ENCODE data around the gene DNAH14. TPM values are rescaled to one million over a fixed set of nuclear protein-coding genes. Genes with fewer than 3 reads are reported as not detected.
"Not testable (repeated sequence)": the region's sequence is repeated elsewhere in the genome, so short reads cannot be mapped to it uniquely, and the experiment has no call there.

Gene DNAH14
- total RNA-seq = 13.7 and 17.0 TPM in 2 replicates

DNA sequence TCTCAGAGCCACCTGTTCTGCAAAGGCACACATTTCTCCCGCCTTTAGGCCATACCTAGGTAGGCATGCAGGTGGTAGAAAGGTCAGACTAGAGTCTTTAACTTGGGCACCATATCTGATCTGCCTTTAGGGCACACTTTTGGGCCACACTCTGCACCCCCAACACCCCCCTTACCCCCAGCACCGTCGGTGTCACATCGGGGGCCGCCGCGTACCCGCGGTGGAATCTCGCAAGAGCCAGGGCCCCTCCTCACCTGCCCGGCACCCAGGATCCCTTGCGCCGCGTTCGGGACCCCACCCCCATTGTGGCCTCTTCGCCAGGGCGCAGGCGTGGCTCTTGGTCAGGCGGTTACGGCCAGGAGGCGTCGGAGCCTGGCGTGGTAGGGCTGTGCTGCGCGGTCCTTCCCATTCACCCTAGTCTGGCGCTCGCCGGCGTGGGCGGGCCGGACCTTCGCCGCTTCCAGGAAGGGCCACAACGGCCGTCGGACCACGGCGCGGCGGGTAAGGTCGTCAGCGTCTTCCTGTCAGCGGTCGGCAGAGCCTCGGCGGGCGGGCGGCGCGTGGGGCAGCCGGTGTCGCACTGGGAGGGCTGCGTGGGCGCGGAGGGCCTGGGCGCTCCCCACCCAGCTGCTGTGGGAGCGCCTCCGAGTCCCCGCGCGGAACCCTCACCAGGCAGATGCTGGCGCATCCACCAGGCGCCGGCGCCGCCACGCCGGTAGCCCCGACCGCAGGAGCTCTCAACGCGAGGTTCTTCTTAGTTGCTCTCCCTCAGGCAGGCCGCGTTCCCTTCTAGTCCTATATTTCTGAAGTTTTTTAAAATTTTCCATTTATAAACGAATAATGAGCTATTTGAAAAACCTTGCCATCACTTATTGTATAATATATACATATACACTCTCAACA lies at the start of gene DNAH14:
Gene DNAH14, plus strand, starts transcription at position 341 of the 903 bp plus-strand sequence. CDS start 23,028 bp downstream, outside the sequence.
- DNase-seq (ENCODE audit: extremely low read depth, low read depth, low spot score) = peak; percentile 10

DNA sequence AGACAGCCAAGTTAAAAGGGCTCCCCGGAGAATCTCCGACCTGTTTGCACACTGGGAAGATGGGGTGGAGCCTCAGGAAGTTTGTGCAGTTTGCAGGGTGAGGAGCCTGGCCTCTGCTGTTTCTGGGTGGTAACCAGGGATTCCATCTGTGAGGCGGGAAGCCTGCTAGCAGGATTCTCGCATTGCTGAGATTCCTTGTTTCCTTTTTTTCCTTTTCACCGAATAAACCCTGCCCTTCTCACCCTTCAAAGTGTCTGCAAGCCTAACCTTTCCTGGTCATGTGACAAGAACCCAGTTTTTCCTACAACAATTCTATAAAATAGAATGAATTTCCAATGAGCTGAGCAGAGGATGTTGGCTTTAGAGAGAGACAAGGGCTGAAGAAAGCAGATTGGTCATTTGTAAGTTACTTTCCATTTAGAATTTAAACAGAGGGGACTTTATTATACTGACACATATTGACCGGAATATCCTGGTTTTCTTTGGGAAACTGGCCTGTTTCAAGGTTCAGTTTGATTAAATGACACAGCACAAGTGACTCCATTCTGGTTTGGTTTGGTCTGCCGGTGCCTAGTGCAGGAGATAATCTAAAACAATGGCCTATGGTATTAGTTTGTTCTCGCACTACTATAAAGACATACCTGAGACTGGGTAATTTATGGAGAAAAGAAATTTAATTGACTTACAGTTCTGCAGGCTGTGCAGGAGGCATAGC lies 48.7 kb upstream of the DNAH14 start:
- no peak for DNase-seq (ENCODE audit: extremely low read depth, low read depth, low spot score)

GRCh38 chr1:224881308-224881692 lies 48.2 kb upstream of the DNAH14 start:
- DNase-seq (ENCODE audit: extremely low read depth, low read depth, low spot score) = not testable (repeated sequence)

DNA sequence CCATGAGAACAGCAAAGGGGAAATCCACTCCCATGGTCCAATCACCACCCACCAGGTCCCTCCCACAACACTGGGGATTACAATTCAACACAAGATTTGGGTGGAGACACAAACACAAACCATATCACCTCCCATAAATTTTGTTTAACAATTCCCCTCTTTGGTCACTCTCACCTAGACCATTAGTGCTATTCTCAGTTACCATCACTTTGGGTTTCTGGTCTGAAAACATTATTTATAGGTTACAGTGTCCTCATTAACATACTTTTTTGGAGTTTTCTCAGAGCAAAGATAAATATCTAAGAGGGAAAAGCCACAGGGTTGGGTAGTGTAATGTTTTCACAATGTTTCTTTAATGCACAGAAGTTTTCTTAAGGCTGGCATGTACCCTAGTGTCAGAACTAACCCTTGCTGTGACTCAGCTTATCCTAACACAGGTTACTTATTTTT lies 47.7 kb upstream of the DNAH14 start:
- no peak for DNase-seq (ENCODE audit: extremely low read depth, low read depth, low spot score)

- no peak for DNase-seq (ENCODE audit: extremely low read depth, low read depth, low spot score)
These were observed 47.2 kb upstream of the DNAH14 start for GRCh38 chr1:224882264-224882663.

- DNase-seq (ENCODE audit: extremely low read depth, low read depth, low spot score) = no peak
These were observed 46.4 kb upstream of the DNAH14 start for GRCh38 chr1:224883091-224883490.

- no peak for DNase-seq (ENCODE audit: extremely low read depth, low read depth, low spot score)
These were observed 45.1 kb upstream of the DNAH14 start for GRCh38 chr1:224884361-224884801.

- not testable (repeated sequence) for DNase-seq (ENCODE audit: extremely low read depth, low read depth, low spot score)
These were observed 44.1 kb upstream of the DNAH14 start for GRCh38 chr1:224885376-224885775.

DNA sequence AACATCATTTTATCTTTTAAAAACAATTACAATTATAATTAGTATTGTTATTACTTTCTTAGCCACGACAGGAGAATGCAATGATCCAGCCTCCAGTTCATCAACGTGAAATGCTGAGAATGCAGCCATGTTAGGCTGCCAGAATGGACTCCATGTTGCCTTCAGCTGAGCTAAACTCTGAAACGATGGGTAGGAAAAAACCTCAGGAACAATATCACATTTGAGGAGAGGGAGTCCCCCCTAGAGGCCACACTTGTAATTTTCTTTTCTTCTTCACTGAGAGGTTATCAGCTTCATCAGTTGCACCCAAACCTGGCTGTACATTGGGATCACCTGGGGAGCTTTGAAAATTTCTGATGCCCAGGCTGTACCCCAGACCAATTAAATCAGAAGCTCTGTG lies 34.6 kb upstream of the DNAH14 start:
- no peak for DNase-seq (ENCODE audit: extremely low read depth, low read depth, low spot score)

DNA sequence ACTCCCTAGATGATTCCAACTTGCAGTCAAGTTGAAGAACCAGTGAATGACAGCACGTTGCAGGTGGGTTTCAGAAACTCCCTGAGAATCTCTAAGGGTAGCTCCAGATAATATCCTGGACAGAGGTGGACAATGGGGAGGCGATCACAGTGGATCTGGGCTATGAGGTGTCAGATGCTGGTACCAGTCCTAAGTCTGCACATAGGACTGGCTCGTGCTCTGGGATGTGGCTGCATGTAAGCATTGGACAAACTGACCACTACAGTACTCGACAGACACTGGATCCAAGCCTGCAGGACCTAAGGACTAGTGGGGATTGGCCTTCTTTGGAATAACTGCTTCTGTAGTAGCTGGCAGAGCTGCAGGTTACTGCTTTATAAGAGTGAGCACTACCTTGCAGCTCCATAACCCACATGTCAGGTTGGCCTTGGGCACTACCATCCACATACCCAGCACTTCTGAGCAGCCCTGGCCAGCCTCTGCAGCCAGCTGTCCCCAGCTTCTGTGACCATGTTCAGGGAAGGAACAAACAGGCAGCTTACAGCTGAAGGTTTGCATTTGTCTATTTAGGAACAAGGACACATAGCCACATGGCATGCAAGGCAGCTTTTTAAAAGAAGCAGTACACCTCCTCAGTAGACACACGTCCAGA lies 33.2 kb upstream of the DNAH14 start:
- no peak for DNase-seq (ENCODE audit: extremely low read depth, low read depth, low spot score)

GRCh38 chr1:224897529-224898327 lies 31.7 kb upstream of the DNAH14 start:
- DNase-seq (ENCODE audit: extremely low read depth, low read depth, low spot score) = no peak

GRCh38 chr1:224898937-224899336 lies 30.5 kb upstream of the DNAH14 start:
- no peak for DNase-seq (ENCODE audit: extremely low read depth, low read depth, low spot score)

GRCh38 chr1:224900062-224900630 lies 29.3 kb upstream of the DNAH14 start:
- no peak for DNase-seq (ENCODE audit: extremely low read depth, low read depth, low spot score)

- no peak for DNase-seq (ENCODE audit: extremely low read depth, low read depth, low spot score)
These were observed 28.2 kb upstream of the DNAH14 start for GRCh38 chr1:224901087-224901810.

DNA sequence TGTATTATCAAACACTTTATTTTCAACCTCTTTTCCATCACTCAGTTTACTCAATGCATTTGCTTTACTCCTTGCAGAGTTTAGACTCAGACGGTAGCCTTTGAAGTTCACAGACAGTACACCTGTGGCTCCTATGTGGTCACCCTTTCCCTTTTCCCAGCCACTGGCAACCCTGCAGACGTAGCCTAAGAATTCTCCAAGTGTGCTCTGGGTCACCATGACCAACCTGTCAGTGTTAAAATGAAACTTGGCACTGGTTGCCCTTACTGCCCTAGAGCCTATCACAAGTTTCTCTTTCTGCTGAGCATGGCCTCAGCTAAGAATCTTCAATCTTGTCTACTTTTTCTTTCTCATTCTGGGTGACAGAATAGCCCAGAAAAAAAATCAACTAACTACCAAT lies 25.5 kb upstream of the DNAH14 start:
- no peak for DNase-seq (ENCODE audit: extremely low read depth, low read depth, low spot score)

DNA sequence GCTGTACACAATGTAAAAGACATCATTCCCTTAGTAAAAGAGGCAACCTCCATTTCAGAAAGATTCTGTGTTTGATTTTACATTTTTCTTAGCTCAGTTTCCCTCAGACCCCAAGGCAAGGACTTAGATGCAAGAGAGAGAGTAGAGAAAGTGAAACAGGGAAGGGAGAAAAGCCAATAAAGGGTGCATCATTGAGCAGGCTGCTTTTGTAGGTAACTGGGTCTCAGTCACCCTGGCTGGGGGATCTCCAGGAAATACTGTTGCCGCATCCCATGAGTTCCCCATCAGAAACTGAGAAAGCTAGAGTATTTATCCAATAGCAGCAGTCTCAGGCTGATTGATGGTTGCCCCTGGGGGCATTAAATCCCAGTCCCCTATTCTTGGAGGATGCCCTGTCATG lies 23.1 kb upstream of the DNAH14 start:
- no peak for DNase-seq (ENCODE audit: extremely low read depth, low read depth, low spot score)

DNA sequence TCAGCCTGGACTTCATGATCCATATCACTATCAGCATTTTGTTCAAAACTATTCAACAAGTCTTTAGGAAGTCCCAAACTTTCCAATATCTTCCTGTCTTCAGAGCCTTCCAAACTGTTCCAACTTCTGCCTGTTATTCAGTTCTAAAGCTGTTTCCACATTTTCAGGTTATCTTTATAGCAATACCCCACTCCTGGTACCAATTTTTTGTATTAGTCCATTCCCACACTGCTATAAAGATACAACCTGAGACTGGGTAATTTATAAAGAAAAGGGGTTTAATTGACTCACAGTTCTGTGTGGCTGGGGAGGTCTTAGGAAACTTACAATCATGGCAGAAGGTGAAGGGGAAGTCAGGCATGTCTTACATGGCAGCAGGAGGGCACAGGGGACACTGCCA lies 18.3 kb upstream of the DNAH14 start:
- DNase-seq (ENCODE audit: extremely low read depth, low read depth, low spot score) = no peak

GRCh38 chr1:224914292-224914900 lies 15.1 kb upstream of the DNAH14 start:
- no peak for DNase-seq (ENCODE audit: extremely low read depth, low read depth, low spot score)

DNA sequence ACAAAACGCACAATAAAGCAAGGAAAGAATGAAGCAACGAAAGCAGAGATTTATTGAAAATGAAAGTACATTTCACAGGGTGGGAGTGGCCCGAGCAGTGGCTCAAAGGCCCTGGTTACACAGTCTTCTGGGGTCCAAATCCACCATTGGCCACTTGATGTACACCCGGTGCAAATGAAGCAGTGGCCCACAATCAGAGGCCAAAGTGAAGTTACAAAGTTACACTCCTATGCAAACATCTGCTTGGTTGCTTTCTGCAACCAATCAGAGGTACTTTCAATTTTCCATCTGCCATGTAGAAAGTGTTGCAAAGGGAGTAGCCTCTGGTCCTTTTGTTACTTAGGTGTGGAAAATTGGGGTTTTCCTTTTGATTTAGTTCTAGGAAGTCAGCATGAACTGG lies 10.0 kb upstream of the DNAH14 start:
- no peak for DNase-seq (ENCODE audit: extremely low read depth, low read depth, low spot score)

Data from glomerular endothelial cell (primary cell).